ENCODE measurements around the gene BEX4. TPM values are rescaled to one million over a fixed set of nuclear protein-coding genes. Genes with fewer than 3 reads are reported as not detected.
A peak's percentile ranks its signal among the peaks of the same experiment; 100 is the strongest.
"Not testable (repeated sequence)": the region's sequence is repeated elsewhere in the genome, so short reads cannot be mapped to it uniquely, and the experiment has no call there.

BEX4 gene
- total RNA-seq, 2 experiments from 2014 or later: 9.9 to 11.2 TPM

DNA sequence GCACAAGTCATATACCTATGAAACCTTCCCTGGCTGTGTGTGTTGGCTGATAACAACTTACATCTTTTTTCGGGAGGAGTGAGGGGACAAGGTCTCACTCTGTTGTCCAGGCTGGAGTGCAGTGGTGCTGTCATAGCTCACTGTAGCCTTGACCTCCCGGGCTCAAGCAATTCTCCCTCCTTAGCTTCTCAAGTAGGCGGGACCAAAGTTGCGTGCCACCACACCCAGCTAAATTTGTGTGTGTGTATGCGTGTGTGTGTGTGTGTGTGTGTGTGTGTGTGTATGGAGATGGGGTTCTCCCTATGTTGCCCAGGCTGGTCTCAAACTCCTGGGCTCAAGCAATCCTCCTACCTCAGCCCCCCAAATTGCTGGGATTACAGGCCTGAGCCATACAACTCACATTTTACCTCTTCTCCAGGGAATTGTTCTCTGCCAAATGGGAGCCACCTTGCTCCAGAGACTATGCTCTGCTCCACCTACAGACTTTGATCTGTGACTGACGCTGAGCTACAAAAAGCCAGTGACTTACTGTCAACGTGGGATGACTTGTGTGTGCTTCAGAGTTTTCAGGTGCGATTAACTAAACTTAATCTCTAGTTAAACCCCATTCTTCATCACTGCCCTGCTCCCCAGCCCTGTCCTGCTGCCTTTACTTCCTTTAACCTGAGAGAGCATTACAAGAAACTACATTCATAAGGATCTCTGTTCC is 2.0 kb upstream of the BEX4 start:
- ChIA-PET CTCF (interaction anchor here (0.6 kb wide), 1 partner anchor 124 kb away, joined by 3 read pairs; no protein-coding TSS in a partner anchor), POLR2A (no interaction called here)
- no peak for DNase-seq
- no peaks in the 10 kb centered on the region for H3K9me3 Mint-ChIP-seq
- H3K36me3 Mint-ChIP-seq (ENCODE audit: low read depth): peaks cover 9% of the 10 kb centered on the region
- no peak overlapping the region for H3K27ac Mint-ChIP-seq
- H3K4me1 Mint-ChIP-seq: peaks cover 10% of the 10 kb centered on the region
- H3K4me3 Mint-ChIP-seq: no peak overlapping the region
- peaks cover 5% of the 10 kb centered on the region for H3K27me3 Mint-ChIP-seq

DNA sequence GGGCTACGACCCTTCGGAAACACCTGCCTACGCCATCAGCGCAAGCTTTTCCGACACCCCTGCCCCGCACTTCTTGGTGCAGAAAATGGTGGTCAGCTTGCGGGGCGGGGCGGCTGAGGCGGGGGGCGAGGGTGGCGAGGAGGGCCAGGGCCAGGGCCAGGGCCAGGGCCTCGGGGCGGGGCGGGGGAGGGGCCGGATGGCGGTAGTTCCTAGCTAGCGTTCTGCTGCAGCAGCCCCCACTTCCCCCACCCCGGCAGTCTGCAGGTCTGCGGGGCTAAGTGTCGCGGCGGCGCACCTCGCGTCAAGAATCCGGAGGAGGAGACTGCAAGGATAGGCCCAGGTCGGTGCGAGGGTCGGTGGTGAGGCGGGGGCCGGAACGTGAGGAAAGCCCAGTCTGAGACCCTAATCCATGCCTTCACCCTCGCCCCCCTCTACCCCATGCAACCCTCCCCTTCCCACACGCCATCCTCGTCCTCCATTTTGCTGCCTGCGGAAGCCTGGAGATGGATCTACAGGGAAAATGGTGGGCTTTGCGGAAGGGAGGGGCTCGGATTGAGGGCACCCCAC is 600 bp downstream of the BEX4 start:
- Mint-ChIP-seq H3K36me3 (ENCODE audit: low read depth) (peaks cover 9% of the 10 kb centered on the region), H3K27me3 (peaks cover 5% of the 10 kb centered on the region), H3K9me3 (no peaks in the 10 kb centered on the region), H3K27ac (peak overlapping the region; percentile 75), H3K4me3 (peak overlapping the region; percentile 65), H3K4me1 (peaks cover 10% of the 10 kb centered on the region)
- ChIA-PET CTCF (no interaction called here), POLR2A (no interaction called here)
- peak; percentile 27 for DNase-seq

DNA sequence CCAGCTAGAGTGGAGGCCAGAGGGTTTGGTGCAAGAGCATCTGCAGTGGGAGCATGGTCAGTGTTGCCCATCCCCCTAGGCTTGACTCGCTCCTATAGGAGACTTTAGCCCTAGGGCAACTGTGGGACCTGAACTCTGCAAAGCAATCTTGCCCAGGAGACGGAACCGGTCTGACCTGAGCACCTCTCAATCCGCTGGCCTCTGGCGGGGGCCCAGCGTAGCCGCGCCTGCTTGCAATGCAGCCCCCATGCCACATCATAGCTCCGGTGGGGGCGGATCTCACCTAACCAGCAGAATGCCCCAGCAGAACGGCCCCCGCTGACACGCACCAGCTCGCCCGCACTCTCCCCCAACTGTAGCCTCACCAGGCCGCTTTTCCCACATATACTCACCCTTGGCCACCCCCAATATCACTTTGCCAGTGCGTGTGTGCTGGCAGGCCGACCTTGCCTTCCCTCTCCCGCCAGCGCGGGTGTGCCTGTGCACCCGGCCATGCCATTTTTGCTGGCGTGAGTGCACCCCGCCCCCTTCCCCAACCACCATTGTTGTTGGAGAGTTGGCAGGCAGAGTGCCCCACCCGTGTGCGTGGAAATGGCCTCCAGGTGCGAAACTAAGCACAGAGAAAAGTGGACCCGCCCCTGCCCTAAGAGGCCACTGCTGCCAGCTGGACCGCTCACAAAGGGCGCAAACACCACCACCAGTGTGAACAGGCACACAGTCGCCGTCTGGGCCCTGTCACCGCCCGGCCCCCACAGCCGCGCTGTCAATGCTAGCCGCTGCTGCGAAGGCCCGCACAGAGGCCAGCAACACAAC is 5.8 kb downstream of the BEX4 start:
- H3K9me3 Mint-ChIP-seq: no peaks in the 10 kb centered on the region
- H3K36me3 Mint-ChIP-seq (ENCODE audit: low read depth): peaks cover 9% of the 10 kb centered on the region
- H3K4me1 Mint-ChIP-seq: peaks cover 5% of the 10 kb centered on the region
- H3K4me3 Mint-ChIP-seq: no peak overlapping the region
- DNase-seq: no peak
- no peak overlapping the region for H3K27ac Mint-ChIP-seq
- H3K27me3 Mint-ChIP-seq: peaks cover 37% of the 10 kb centered on the region
- CTCF ChIA-PET: no interaction called here
- POLR2A ChIA-PET: no interaction called here

DNA sequence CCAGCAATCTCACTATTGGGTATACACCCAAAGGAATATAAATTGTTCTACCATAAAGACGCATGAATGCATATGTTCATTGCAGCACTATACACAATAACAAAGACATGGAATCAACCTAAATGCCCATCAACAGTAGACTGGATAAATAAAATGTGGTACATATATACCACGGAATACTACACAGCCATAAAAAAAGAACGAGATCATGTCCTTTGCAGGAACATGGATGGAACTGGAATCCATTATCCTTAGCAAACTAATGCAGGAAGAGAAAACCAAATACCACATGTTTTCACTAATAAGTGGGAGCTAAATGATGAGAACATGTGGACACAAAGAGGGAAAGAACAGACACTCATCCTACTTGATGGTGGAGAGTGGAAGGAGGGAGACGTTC is 11.0 kb downstream of the BEX4 start:
- POLR2A ChIA-PET; H3K4me3 Mint-ChIP-seq; DNase-seq; H3K9me3 Mint-ChIP-seq; H3K27ac Mint-ChIP-seq; CTCF ChIA-PET; H3K36me3 Mint-ChIP-seq (ENCODE audit: low read depth); H3K4me1 Mint-ChIP-seq: not testable (repeated sequence)
- H3K27me3 Mint-ChIP-seq: peaks cover 40% of the 10 kb centered on the region

DNA sequence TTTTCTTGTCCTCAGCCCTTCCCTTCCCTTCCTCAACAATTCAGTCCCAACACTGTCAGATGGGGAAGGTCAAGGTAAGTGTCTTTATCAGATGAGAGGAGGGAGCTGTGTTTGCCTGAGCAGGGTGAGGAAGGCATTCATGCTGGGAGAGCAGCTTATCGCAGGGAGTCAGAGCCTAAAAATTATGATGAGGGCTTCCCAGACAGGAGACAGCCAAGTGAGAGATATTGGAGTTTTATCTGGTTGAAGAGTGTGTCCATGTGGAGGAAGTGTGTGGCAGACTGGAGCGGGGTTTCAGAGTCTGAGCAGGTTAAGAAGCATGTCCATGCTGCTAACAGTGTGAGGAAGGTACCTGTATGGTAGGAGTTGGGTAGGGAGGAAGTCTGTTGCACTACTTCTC is 18.4 kb downstream of the BEX4 start:
- no peak for DNase-seq
- ChIA-PET CTCF (interaction anchor here (0.7 kb wide), 1 partner anchor 11 kb away, joined by 3 read pairs; no protein-coding TSS in a partner anchor), POLR2A (no interaction called here)
- Mint-ChIP-seq H3K9me3 (no peaks in the 10 kb centered on the region), H3K36me3 (ENCODE audit: low read depth) (no peaks in the 10 kb centered on the region), H3K27ac (no peak overlapping the region), H3K27me3 (peaks cover 2% of the 10 kb centered on the region), H3K4me3 (no peak overlapping the region), H3K4me1 (no peaks in the 10 kb centered on the region)

DNA sequence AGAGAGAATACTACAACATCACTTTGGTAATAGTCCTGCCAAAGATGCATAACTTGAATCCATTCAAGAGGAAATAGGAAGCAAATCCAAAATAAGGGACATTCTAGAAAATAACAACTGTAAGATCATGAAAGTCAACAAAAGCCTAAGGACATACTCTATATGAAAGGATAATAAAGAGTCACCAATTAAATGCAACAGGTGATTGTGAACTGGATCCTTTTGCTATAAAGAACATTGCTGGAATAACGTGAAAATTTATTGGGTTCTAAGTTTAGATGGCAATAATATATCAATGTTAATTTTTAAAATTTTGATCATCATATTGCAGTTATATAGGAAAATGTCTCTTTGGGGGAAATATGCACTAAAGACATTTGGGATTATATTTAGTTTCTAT is 20.0 kb downstream of the BEX4 start:
- DNase-seq: no peak
- CTCF ChIA-PET: no interaction called here
- Mint-ChIP-seq H3K36me3 (ENCODE audit: low read depth) (no peaks in the 10 kb centered on the region), H3K27me3 (peaks cover 2% of the 10 kb centered on the region), H3K4me1 (no peaks in the 10 kb centered on the region), H3K27ac (no peak overlapping the region), H3K9me3 (no peaks in the 10 kb centered on the region), H3K4me3 (no peak overlapping the region)
- POLR2A ChIA-PET: no interaction called here

DNA sequence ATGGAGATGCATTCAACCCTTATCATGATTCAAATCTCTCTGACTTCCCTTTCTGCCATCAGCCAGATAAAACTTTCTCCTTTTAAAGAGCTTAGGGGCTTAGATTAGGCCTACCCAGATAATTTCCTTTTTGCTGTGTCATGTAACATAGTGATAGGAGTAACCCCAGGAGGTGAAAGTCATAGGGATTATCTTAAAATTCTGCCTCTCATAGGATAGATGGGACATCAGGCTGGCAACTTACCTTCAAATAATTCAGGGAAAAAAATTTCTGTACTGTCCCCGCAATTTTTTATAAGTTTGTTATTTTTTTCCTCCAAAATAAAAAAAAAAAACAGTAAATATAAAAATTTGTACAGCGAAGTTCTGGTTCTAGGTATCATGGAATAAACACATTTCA is 20.7 kb downstream of the BEX4 start:
- H3K36me3 Mint-ChIP-seq (ENCODE audit: low read depth); H3K4me3 Mint-ChIP-seq; CTCF ChIA-PET; H3K27ac Mint-ChIP-seq; H3K4me1 Mint-ChIP-seq; H3K9me3 Mint-ChIP-seq; DNase-seq; POLR2A ChIA-PET; H3K27me3 Mint-ChIP-seq: not testable (repeated sequence)

DNA sequence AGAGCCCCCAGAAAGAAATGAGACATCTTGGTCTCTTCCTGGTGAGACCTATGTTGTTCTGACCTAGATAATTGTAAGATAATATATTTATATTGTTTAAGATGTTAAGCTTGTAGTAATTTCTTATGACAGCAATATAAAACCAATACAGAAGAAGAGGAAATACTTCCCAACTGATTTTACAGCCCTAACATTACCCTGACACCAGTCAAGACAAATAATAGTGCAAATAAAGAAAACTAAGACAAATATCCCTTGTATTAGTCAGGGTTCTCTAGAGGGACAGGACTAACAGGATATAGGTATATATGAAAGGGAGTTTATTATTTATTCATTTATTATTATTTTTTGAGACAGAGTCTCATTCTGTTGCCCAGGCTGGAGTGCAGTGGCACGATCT is 21.4 kb downstream of the BEX4 start:
- Mint-ChIP-seq H3K4me1 (no peaks in the 10 kb centered on the region), H3K9me3 (no peaks in the 10 kb centered on the region), H3K36me3 (ENCODE audit: low read depth) (no peaks in the 10 kb centered on the region), H3K4me3 (no peak overlapping the region), H3K27me3 (peaks cover 2% of the 10 kb centered on the region), H3K27ac (no peak overlapping the region)
- POLR2A ChIA-PET: no interaction called here
- no peak for DNase-seq
- CTCF ChIA-PET: no interaction called here

DNA sequence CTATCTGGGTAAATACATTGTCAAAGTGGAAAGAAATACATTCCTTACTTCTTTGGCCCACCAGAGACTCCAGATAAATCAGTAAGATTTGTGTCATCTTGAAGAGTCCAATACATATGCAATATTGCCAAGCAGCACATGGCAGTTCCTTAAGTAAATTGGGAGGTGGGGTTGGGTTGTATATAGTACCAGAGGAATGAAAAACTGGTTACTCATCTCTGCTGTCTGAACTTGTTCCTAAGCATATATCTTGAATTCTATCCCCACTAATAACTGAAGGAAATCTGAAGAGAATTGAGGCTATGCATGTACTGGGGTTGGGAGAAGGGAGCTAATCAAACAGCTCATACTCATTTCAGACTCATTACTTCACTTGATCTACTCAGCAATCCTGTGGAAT is 25.2 kb downstream of the BEX4 start:
- Mint-ChIP-seq H3K4me3 (no peak overlapping the region), H3K27me3 (peaks cover 15% of the 10 kb centered on the region), H3K9me3 (no peaks in the 10 kb centered on the region), H3K4me1 (no peaks in the 10 kb centered on the region), H3K36me3 (ENCODE audit: low read depth) (no peaks in the 10 kb centered on the region), H3K27ac (no peak overlapping the region)
- no peak for DNase-seq
- CTCF ChIA-PET: no interaction called here
- POLR2A ChIA-PET: no interaction called here

DNA sequence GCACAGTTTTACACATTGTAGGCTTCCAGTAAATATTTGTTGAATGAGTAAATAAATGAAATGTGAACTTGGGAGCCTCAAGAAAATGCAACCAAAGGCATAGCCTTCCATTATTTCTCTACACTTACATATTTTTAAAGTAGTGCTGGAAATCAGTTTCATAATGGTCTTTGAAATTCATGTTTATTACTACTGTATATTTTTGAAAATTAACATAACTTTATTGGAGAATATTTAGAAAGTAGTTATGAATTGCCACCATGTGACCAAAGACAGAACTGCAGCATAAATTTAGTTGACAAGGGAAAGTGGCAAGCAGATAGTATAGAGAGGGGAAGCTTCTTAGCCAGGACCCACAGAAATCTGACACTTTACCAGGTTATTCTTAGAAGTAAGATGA is 33.6 kb downstream of the BEX4 start:
- Mint-ChIP-seq H3K9me3 (no peaks in the 10 kb centered on the region), H3K27ac (no peak overlapping the region), H3K4me3 (no peak overlapping the region), H3K27me3 (peaks cover 2% of the 10 kb centered on the region), H3K36me3 (ENCODE audit: low read depth) (peaks cover 6% of the 10 kb centered on the region), H3K4me1 (peaks cover 4% of the 10 kb centered on the region)
- ChIA-PET POLR2A (no interaction called here), CTCF (no interaction called here)
- DNase-seq: peak; percentile 17

DNA sequence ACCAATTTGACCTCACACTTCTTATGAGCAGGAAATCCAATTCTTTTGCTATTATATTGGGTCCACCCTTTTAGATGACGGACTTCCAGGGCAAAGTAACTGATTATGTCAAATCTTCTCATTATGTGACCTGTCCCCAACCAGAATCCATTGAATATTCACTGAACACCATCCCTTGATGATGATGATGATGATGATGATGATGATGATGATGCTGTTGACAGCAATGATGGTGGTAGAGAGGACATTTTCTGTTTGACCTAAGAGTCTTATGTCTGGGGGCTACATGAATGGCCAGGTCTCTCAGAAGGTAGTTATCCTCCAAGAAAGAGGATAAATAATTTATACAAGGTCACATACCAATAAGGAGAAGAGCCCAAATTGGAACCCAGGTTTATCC is 34.9 kb downstream of the BEX4 start:
- Mint-ChIP-seq H3K27ac (no peak overlapping the region), H3K27me3 (peaks cover 2% of the 10 kb centered on the region), H3K9me3 (no peaks in the 10 kb centered on the region), H3K4me3 (no peak overlapping the region), H3K4me1 (peaks cover 10% of the 10 kb centered on the region), H3K36me3 (ENCODE audit: low read depth) (peaks cover 11% of the 10 kb centered on the region)
- DNase-seq: no peak
- ChIA-PET POLR2A (no interaction called here), CTCF (no interaction called here)

DNA sequence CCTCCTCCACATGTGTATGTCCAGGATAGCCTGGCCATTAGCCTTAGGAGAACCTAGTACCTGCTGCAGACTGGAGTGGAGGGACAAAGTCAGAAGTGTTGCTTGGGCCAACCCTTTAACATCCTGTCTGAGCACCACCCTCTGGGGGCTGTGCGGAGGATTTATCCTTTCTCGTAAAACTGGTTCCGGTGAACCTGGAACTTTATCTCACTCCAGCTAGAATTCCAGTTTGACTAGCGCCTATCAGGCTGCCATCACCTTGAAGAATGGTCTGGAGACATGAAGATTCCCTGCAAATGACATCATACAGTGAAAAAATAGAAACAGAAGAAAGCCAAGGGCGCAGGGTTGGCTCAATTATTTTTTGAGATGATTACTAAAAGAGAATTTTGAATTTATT is 36.1 kb downstream of the BEX4 start:
- Mint-ChIP-seq H3K9me3 (no peaks in the 10 kb centered on the region), H3K27me3 (peaks cover 2% of the 10 kb centered on the region), H3K4me3 (no peak overlapping the region), H3K36me3 (ENCODE audit: low read depth) (peaks cover 11% of the 10 kb centered on the region), H3K27ac (no peak overlapping the region), H3K4me1 (peaks cover 20% of the 10 kb centered on the region)
- CTCF ChIA-PET: no interaction called here
- no peak for DNase-seq
- POLR2A ChIA-PET: no interaction called here

DNA sequence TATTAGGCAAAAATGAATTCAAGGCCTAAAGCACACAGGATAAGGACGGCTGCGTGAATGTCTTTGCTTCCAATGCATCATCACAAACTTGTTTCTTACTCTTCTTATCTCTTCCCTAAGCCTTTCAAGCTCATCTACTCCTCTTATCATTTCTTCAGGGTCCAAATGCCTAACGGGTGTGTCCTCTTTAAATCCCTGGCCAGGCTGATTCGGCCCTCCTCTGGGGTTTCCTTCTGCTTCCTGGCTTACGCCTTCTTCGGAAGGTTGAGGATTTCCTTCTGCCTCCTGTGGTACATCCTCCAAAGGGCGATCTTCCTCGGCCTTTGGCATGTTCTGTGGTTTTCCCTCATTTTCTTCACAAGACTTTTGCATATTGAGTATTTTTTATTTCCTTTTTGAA is 38.7 kb downstream of the BEX4 start:
- Mint-ChIP-seq H3K27ac (peak overlapping the region; percentile 96), H3K27me3 (peaks cover 7% of the 10 kb centered on the region), H3K4me1 (peaks cover 20% of the 10 kb centered on the region), H3K4me3 (peak overlapping the region; percentile 91), H3K9me3 (no peaks in the 10 kb centered on the region), H3K36me3 (ENCODE audit: low read depth) (peaks cover 11% of the 10 kb centered on the region)
- ChIA-PET CTCF (interaction anchor here (1.2 kb wide), 1 partner anchor 16 kb away, joined by 3 read pairs; no protein-coding TSS in a partner anchor), POLR2A (no interaction called here)
- DNase-seq: no peak
